ENCODE results near the gene KCNC2.

Gene KCNC2

DNA sequence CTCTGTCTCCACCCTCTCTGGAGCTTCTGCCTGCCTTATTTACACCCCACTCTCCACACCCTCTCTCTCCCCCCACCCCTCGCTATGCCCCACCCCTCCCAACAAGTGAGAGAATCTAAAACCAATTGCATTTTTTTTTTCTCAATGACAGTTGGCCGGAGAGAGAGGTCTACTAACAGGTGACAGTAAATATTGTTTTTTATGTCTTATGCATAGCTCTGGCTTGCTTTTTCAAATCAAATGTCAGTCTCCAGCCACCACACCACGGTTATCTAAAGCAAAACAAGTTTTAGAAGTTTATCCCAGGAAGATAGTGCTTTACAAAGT lies at the start of gene KCNC2:
TSS of gene KCNC2 (minus strand) at position 28 of the 327 bp plus-strand sequence.
- Mint-ChIP-seq H3K27me3 (ENCODE audit: low read depth) (peaks cover 47% of the 10 kb centered on the region), H3K9me3 (peaks cover 4% of the 10 kb centered on the region), H3K4me3 (no peak within 1 kb of the TSS), H3K27ac (no peak within 1 kb of the TSS), H3K4me1 (ENCODE audit: low read depth) (no peaks in the 10 kb centered on the region), H3K36me3 (ENCODE audit: low read depth) (peaks cover 2% of the 10 kb centered on the region)

GRCh38 chr12:75259143-75259542 lies 49.5 kb upstream of the KCNC2 start:
- no peak overlapping the region for H3K4me3 Mint-ChIP-seq
- H3K27me3 Mint-ChIP-seq (ENCODE audit: low read depth), result no peaks in the 10 kb centered on the region
- H3K36me3 Mint-ChIP-seq (ENCODE audit: low read depth), result no peaks in the 10 kb centered on the region
- H3K9me3 Mint-ChIP-seq, result no peaks in the 10 kb centered on the region
- H3K4me1 Mint-ChIP-seq (ENCODE audit: low read depth), result peaks cover 3% of the 10 kb centered on the region
- no peak overlapping the region for H3K27ac Mint-ChIP-seq

- Mint-ChIP-seq H3K4me3 (no peak overlapping the region), H3K36me3 (ENCODE audit: low read depth) (no peaks in the 10 kb centered on the region), H3K4me1 (ENCODE audit: low read depth) (peaks cover 3% of the 10 kb centered on the region), H3K27me3 (ENCODE audit: low read depth) (no peaks in the 10 kb centered on the region), H3K9me3 (no peaks in the 10 kb centered on the region), H3K27ac (no peak overlapping the region)
Measured at GRCh38 chr12:75257510-75257909, 47.9 kb upstream of the KCNC2 start.

DNA sequence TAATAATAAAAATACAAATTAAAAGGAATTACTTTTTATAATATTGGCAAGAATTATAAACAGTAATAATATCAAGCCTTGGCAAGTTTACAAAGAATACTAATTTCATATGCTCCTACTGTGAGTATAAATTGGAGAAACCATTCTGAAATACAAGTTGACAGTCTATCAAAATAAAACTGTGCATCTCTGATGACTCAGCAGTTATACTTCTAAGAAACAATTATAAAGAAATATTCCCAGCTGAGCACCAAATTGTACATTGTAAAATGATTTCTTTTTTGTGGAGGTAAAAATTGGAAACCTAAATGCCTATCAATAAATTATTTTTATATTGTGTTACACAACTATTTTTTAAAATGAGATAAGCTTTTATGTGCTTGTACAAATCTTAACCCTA lies 35.5 kb upstream of the KCNC2 start:
- Mint-ChIP-seq H3K27me3 (ENCODE audit: low read depth) (no peaks in the 10 kb centered on the region), H3K27ac (no peak overlapping the region), H3K9me3 (no peaks in the 10 kb centered on the region), H3K36me3 (ENCODE audit: low read depth) (no peaks in the 10 kb centered on the region), H3K4me3 (no peak overlapping the region), H3K4me1 (ENCODE audit: low read depth) (no peaks in the 10 kb centered on the region)

DNA sequence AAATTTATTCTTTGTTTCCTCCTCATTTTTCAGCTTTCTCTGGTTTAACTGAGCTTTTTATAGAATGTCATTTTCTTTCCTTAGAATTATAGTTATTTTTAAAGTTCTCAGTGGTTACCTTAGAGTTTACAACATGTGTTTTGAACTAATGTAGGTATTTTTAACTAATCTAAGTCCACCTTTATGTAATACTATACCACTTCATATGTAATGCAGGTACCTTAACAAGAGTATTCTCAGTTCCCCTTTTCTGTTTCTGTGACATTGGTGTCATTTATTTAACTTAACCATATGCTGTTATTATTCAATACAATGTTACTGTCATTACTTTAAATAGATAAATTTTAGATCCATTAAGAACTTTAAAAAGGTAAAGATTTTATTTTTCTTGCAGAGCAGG lies 30.3 kb upstream of the KCNC2 start:
- no peak overlapping the region for H3K4me3 Mint-ChIP-seq
- no peaks in the 10 kb centered on the region for H3K36me3 Mint-ChIP-seq (ENCODE audit: low read depth)
- no peaks in the 10 kb centered on the region for H3K9me3 Mint-ChIP-seq
- H3K27ac Mint-ChIP-seq, result no peak overlapping the region
- no peaks in the 10 kb centered on the region for H3K27me3 Mint-ChIP-seq (ENCODE audit: low read depth)
- no peaks in the 10 kb centered on the region for H3K4me1 Mint-ChIP-seq (ENCODE audit: low read depth)

DNA sequence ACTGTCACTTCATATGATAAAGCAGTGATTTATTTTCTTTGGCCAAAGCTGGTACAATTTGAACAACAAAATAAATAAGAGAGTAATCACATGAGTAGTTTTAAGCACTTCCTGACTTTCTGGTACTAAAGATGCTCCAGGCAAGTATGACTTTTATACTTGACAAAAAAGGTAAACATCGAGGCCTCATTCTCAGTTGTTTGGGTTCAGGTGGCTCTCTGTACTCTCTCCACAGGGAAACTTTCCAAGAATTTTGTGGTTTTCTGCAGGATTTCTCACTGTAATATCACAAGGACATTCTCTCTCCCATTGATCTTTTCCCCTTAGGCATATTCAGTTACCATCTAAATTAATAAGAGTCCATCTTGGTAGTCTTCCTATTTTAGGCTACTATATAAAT lies 26.6 kb upstream of the KCNC2 start:
- Mint-ChIP-seq H3K36me3 (ENCODE audit: low read depth) (no peaks in the 10 kb centered on the region), H3K9me3 (no peaks in the 10 kb centered on the region), H3K27me3 (ENCODE audit: low read depth) (no peaks in the 10 kb centered on the region), H3K4me1 (ENCODE audit: low read depth) (no peaks in the 10 kb centered on the region), H3K4me3 (no peak overlapping the region), H3K27ac (no peak overlapping the region)

GRCh38 chr12:75227132-75227531 lies 17.5 kb upstream of the KCNC2 start:
- H3K27me3 Mint-ChIP-seq (ENCODE audit: low read depth), result no peaks in the 10 kb centered on the region
- peaks cover 12% of the 10 kb centered on the region for H3K9me3 Mint-ChIP-seq
- H3K4me3 Mint-ChIP-seq, result no peak overlapping the region
- H3K36me3 Mint-ChIP-seq (ENCODE audit: low read depth), result no peaks in the 10 kb centered on the region
- no peaks in the 10 kb centered on the region for H3K4me1 Mint-ChIP-seq (ENCODE audit: low read depth)
- no peak overlapping the region for H3K27ac Mint-ChIP-seq

DNA sequence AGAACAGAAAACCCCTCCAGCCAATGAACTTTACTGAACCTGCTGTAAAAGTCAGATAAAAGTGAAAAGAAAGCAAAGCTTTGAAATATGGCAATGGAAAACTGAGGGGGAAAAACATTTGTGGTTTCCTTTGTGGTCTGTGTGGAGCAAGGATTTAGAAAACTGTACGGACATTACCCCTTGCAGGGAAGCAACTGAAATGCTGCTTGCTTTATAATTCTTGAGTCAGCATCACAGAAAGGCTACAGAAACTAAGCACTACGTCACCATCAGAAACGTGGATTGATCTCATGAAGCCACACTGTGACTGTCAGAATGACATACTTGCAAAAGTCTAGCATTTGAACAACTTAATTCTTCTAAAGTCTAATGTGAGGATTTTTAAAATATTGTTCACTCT lies 2.4 kb upstream of the KCNC2 start:
- Mint-ChIP-seq H3K4me3 (no peak overlapping the region), H3K4me1 (ENCODE audit: low read depth) (no peaks in the 10 kb centered on the region), H3K36me3 (ENCODE audit: low read depth) (no peaks in the 10 kb centered on the region), H3K9me3 (no peaks in the 10 kb centered on the region), H3K27ac (no peak overlapping the region), H3K27me3 (ENCODE audit: low read depth) (peaks cover 31% of the 10 kb centered on the region)

DNA sequence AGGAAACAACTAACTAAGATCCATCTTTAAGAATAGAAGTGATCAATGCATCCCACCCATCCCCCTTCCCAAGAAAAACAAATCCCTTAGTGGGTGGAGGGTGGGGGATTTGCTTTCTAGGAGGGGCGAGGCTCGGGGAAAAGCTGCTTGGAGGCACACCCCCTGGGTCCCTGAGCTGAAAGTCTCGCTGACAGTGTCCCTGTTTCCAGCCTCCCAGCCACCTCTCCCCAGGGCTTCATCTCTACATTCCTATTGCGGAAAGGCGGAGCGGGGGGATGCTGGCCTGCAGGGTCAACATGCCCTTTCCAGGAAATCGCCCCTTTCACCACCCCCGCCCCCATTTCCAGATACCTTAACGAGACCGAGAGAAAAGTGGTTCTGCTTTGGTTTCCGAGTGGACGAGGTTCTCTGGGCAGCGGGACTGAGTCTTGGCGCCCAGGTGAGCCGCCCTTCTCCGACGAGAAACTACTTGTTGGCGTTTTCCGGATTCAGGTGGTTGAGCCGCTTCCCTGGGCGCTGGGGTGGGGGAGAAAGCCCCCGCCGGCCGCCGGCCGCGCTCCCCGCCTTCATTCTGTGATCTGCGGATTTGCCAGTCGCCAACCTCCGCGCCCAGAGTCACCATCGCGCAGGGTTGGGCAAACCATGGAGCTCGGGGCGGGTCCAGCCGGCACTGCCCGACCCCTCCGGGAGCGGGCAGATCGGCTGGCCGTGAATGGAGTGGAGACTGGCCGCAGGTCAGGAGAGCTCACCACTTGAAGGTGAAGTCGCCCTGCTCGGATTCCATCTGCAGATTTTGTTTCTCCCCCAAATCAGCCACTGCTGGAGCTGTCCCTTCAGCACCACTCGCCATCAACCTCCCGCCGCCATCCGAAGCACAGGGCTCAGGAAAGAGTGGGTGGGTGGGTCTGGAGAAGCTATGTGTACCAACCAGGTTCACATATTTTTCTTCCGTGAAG lies 505 bp downstream of the KCNC2 start:
- H3K4me3 Mint-ChIP-seq, result no peak overlapping the region
- H3K27ac Mint-ChIP-seq, result no peak overlapping the region
- H3K9me3 Mint-ChIP-seq, result peaks cover 4% of the 10 kb centered on the region
- H3K4me1 Mint-ChIP-seq (ENCODE audit: low read depth), result no peaks in the 10 kb centered on the region
- peaks cover 47% of the 10 kb centered on the region for H3K27me3 Mint-ChIP-seq (ENCODE audit: low read depth)
- peaks cover 2% of the 10 kb centered on the region for H3K36me3 Mint-ChIP-seq (ENCODE audit: low read depth)

GRCh38 chr12:75207338-75208083 lies 2.1 kb downstream of the KCNC2 start:
- Mint-ChIP-seq H3K27me3 (ENCODE audit: low read depth) (peaks cover 47% of the 10 kb centered on the region), H3K9me3 (peaks cover 4% of the 10 kb centered on the region), H3K36me3 (ENCODE audit: low read depth) (peaks cover 2% of the 10 kb centered on the region), H3K4me3 (no peak overlapping the region), H3K27ac (no peak overlapping the region), H3K4me1 (ENCODE audit: low read depth) (no peaks in the 10 kb centered on the region)

- Mint-ChIP-seq H3K27ac (no peak overlapping the region), H3K4me3 (no peak overlapping the region), H3K4me1 (ENCODE audit: low read depth) (no peaks in the 10 kb centered on the region), H3K27me3 (ENCODE audit: low read depth) (peaks cover 43% of the 10 kb centered on the region), H3K9me3 (peaks cover 4% of the 10 kb centered on the region), H3K36me3 (ENCODE audit: low read depth) (peaks cover 2% of the 10 kb centered on the region)
Measured at GRCh38 chr12:75205558-75205957, 4.1 kb downstream of the KCNC2 start.

DNA sequence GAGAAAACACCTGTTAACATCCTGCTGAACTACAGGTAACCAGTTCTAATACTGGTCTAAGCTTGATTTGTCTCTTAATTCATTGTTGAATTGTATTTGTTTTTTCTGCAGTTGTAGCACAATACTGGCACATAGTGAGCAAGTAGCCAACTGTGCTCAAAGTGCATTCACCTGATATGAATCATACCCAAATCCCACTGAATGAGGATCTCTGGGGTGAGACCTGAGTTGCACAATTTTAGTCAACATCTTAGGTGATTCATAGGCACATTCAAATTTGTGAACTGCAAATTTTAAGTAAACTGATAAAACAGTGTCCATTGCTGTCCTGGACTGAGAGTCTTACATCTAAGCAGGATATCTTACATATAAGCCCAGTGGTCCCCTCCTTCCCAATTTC lies 12.8 kb downstream of the KCNC2 start:
- no peak overlapping the region for H3K27ac Mint-ChIP-seq
- no peaks in the 10 kb centered on the region for H3K27me3 Mint-ChIP-seq (ENCODE audit: low read depth)
- no peak overlapping the region for H3K4me3 Mint-ChIP-seq
- H3K9me3 Mint-ChIP-seq, result no peaks in the 10 kb centered on the region
- H3K4me1 Mint-ChIP-seq (ENCODE audit: low read depth), result no peaks in the 10 kb centered on the region
- no peaks in the 10 kb centered on the region for H3K36me3 Mint-ChIP-seq (ENCODE audit: low read depth)

- Mint-ChIP-seq H3K36me3 (ENCODE audit: low read depth) (no peaks in the 10 kb centered on the region), H3K4me3 (no peak overlapping the region), H3K4me1 (ENCODE audit: low read depth) (no peaks in the 10 kb centered on the region), H3K27me3 (ENCODE audit: low read depth) (no peaks in the 10 kb centered on the region), H3K9me3 (no peaks in the 10 kb centered on the region), H3K27ac (no peak overlapping the region)
Measured at GRCh38 chr12:75196408-75196807, 13.2 kb downstream of the KCNC2 start.

- H3K4me3 Mint-ChIP-seq, result no peak overlapping the region
- no peak overlapping the region for H3K27ac Mint-ChIP-seq
- H3K27me3 Mint-ChIP-seq (ENCODE audit: low read depth), result no peaks in the 10 kb centered on the region
- H3K9me3 Mint-ChIP-seq, result no peaks in the 10 kb centered on the region
- no peaks in the 10 kb centered on the region for H3K36me3 Mint-ChIP-seq (ENCODE audit: low read depth)
- H3K4me1 Mint-ChIP-seq (ENCODE audit: low read depth), result no peaks in the 10 kb centered on the region
Measured at GRCh38 chr12:75194250-75194649, 15.4 kb downstream of the KCNC2 start.

DNA sequence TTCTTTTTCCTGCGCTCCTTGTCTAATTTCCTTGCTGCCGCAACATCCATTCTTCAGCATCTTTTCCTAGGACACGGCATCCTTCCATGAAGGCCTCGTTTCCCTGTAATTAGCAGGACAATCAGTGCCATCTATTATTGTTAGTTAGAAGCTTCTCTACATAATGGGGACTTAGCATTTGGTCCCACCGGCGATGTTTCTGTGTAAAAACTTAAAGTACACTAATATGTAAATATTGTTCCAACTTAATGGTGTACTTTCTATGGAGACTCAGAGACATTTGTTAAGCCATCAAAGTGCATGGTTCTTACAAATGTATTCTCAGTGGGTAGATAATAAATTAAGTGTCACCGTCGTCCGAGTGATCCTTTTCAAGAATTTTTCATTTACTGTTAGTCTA lies 17.4 kb downstream of the KCNC2 start:
- Mint-ChIP-seq H3K9me3 (no peaks in the 10 kb centered on the region), H3K4me1 (ENCODE audit: low read depth) (no peaks in the 10 kb centered on the region), H3K27me3 (ENCODE audit: low read depth) (no peaks in the 10 kb centered on the region), H3K36me3 (ENCODE audit: low read depth) (no peaks in the 10 kb centered on the region), H3K27ac (no peak overlapping the region), H3K4me3 (no peak overlapping the region)

Data from T-helper 1 cell treated with Interleukin-12 subunit alpha and Interleukin-12 subunit beta and Interleukin-4 antibody, amounts not matched to agents 30 μg/mL and 1 μg/mL, for 36 hours (primary cell).